HG02798 (cell line): Measurements from ENCODE around the gene MLKL.
A peak's percentile ranks its signal among the peaks of the same experiment; 100 is the strongest.

ENCODE experiments used
- ATAC-seq: cut with Tn5 transposase; IDR thresholded peaks from one replicate; pipeline ENCODE4 v1.9.1; 2021; ENCODE audit warnings: mild to moderate bottlenecking; ENCODE audit not compliant: unreplicated experiment, poor library complexity

Gene MLKL

GRCh38 chr16:74700438-74701225 lies at the start of gene MLKL:
Gene MLKL, minus strand, starts transcription at chr16:74700862. Its CDS starts 5,105 bp downstream, at chr16:74695757.
- peak; percentile 43 for ATAC-seq

- ATAC-seq = no peak
Observed at GRCh38 chr16:74749291-74750055, 48.8 kb upstream of the MLKL start.

- ATAC-seq = no peak
Observed at GRCh38 chr16:74748616-74749026, 48.0 kb upstream of the MLKL start.

GRCh38 chr16:74747716-74748615 lies 47.3 kb upstream of the MLKL start:
- no peak for ATAC-seq

- ATAC-seq = no peak
Observed at GRCh38 chr16:74745926-74746325, 45.3 kb upstream of the MLKL start.

GRCh38 chr16:74745109-74745615 lies 44.5 kb upstream of the MLKL start:
- no peak for ATAC-seq

GRCh38 chr16:74744566-74744965 lies 43.9 kb upstream of the MLKL start:
- ATAC-seq = no peak

- ATAC-seq = no peak
Observed at GRCh38 chr16:74743668-74744299, 43.1 kb upstream of the MLKL start.

GRCh38 chr16:74743045-74743667 lies 42.5 kb upstream of the MLKL start:
- no peak for ATAC-seq

GRCh38 chr16:74742051-74742481 lies 41.4 kb upstream of the MLKL start:
- ATAC-seq = no peak

- no peak for ATAC-seq
Observed at GRCh38 chr16:74740795-74741304, 40.2 kb upstream of the MLKL start.

- ATAC-seq = no peak
Observed at GRCh38 chr16:74739275-74739674, 38.6 kb upstream of the MLKL start.

GRCh38 chr16:74738816-74739215 lies 38.2 kb upstream of the MLKL start:
- no peak for ATAC-seq

- ATAC-seq = no peak
Observed at GRCh38 chr16:74738113-74738541, 37.5 kb upstream of the MLKL start.

- no peak for ATAC-seq
Observed at GRCh38 chr16:74737521-74737920, 36.9 kb upstream of the MLKL start.

GRCh38 chr16:74736531-74737157 lies 36.0 kb upstream of the MLKL start:
- no peak for ATAC-seq

GRCh38 chr16:74735554-74735953 lies 34.9 kb upstream of the MLKL start:
- no peak for ATAC-seq

- ATAC-seq = no peak
Observed at GRCh38 chr16:74735162-74735452, 34.4 kb upstream of the MLKL start.
